Hepatocyte (in vitro differentiated cells): ENCODE data around the gene SDK1. TPM values are rescaled to one million over a fixed set of nuclear protein-coding genes. Genes with fewer than 3 reads are reported as not detected.

Experiments used
- DNase-seq: peaks from one replicate; pipeline ENCODE4 v3.0.0-alpha.2; 2016; ENCODE audit warnings: low spot score
- H2AFZ ChIP-seq: fragments of 200-600 bp; sonication (generic); 2 replicates; pipeline ENCODE4 v1.6.0; 2016; ENCODE audit warnings: antibody characterized with exemption, mild to moderate bottlenecking
- H3K27ac ChIP-seq: fragments of 200-600 bp; sonication (generic); 2 replicates; pipeline ENCODE4 v1.5.1; 2016; ENCODE audit warnings: mild to moderate bottlenecking
- H3K27me3 ChIP-seq: fragments of 200-600 bp; sonication (generic); 2 replicates; pipeline ENCODE4 v1.6.1; 2016
- H3K36me3 ChIP-seq: fragments of 200-600 bp; sonication (generic); replicated peaks from 2 replicates; pipeline ENCODE4 v1.5.1; 2016; ENCODE audit warnings: low read depth; ENCODE audit not compliant: insufficient read depth
- H3K4me1 ChIP-seq: fragments of 200-600 bp; sonication (generic); 2 replicates; pipeline ENCODE4 v1.5.1; 2016; ENCODE audit warnings: mild to moderate bottlenecking, moderate library complexity; ENCODE audit not compliant: insufficient read depth
- H3K4me2 ChIP-seq: fragments of 200-600 bp; sonication (generic); 2 replicates; pipeline ENCODE4 v1.6.0; 2016
- H3K4me3 ChIP-seq: fragments of 200-600 bp; sonication (generic); 2 replicates; pipeline ENCODE4 v1.5.1; 2016; ENCODE audit warnings: mild to moderate bottlenecking
- H3K79me2 ChIP-seq: fragments of 200-600 bp; sonication (generic); 2 replicates; pipeline ENCODE4 v1.6.0; 2017; ENCODE audit warnings: mild to moderate bottlenecking
- H3K9me2 ChIP-seq: fragments of 200-600 bp; sonication (generic); replicated peaks from 2 replicates; pipeline ENCODE4 v1.6.0; 2017; ENCODE audit warnings: mild to moderate bottlenecking; ENCODE audit not compliant: insufficient read depth
- H3K9me3 ChIP-seq: fragments of 200-600 bp; sonication (generic); 2 replicates; pipeline ENCODE4 v1.5.1; 2016; ENCODE audit warnings: low read depth, mild to moderate bottlenecking
- H4K20me1 ChIP-seq: fragments of 200-600 bp; sonication (generic); 2 replicates; pipeline ENCODE4 v1.6.0; 2016; ENCODE audit warnings: mild to moderate bottlenecking; ENCODE audit not compliant: insufficient read depth, poor library complexity, severe bottlenecking
- EZH2 ChIP-seq: fragments of 200-600 bp; sonication (generic); IDR thresholded peaks from 2 replicates; pipeline ENCODE4 v1.6.1; 2016; ENCODE audit warnings: antibody characterized with exemption, mild to moderate bottlenecking, borderline replicate concordance
- EZH2phosphoT487 ChIP-seq: fragments of 200-600 bp; sonication (generic); IDR thresholded peaks from one replicate; pipeline ENCODE4 v1.6.1; 2018; ENCODE audit warnings: antibody characterized with exemption, mild to moderate bottlenecking, low read depth, moderate library complexity; ENCODE audit not compliant: unreplicated experiment, severe bottlenecking
- WGBS: methylation state at CpG from one replicate; pipeline ENCODE4 v1.1.6; 2016; ENCODE audit warnings: low lambda C conversion rate; ENCODE audit errors: missing lambda C conversion rate; 5-methylcytosine and 5-hydroxymethylcytosine counted together
- polyA plus RNA-seq: library from polyadenylated mRNA; unstranded; fragments of >200 nt; fragmentation: Nextera tagmentation; extraction: Ambion mirVana; gene quantifications from 2 replicates; pipeline ENCODE4 v1.2.1, GENCODE V29; 2016
- total RNA-seq: library from RNA; depleted of rRNA; stranded (reverse); fragments of >200 nt; gene quantifications from 2 replicates; pipeline ENCODE4 v1.2.3, GENCODE V29; 2014
- TF ChIP-seq, protein P1 (sequence below): fragments of 200-600 bp; sonication (generic); IDR thresholded peaks from 2 replicates; pipeline ENCODE4 v1.5.1; 2016; ENCODE audit warnings: antibody characterized with exemption, mild to moderate bottlenecking; ENCODE audit not compliant: poor library complexity

SDK1 gene
- total and polyA plus RNA-seq, 2 experiments from 2014 or later = 4.3 to 10.0 TPM

DNA sequence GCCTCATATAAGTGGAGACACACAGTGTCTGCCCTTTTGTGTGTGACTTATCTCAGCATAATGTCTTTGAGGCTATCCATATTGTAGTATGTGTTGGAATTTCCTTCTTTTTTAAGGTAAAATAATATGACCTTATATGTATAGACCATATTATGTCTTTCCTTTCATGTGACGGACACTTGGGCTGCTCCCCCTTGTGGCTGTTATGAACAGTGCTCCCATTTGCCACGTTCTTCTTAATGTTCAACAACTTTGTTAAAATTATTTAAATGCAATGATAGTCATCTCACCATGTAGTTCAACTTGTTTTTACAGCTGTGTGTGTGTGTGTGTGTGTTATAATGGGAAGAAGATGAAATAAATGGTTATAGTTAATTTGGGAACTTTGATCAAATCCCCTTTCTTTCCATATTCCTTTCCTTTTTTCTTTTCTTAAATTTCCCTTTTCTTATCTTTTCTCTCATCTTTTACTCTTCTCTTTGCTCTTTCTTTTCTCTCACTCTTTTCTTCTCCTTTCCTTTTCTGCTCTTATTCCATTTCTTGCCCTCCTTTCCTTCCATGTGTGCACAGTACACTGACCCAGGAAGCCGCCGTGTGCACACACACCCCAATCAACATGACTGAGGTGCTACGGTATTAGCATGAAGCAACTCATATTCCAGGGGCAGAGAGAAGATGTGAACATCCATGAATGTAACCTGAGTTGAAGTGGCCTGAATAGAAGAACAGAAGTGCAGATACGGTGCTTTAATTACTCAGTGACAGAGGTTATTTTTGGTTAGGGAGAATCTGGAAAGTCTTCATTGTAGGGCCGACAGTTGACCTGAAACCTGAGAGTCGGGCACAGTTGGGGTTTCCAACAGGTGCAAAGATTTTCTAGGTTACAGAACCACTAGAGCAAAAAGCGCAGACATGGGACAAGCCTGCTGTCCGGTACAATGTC, 596.6 kb downstream of the SDK1 start:
- TF ChIP-seq, protein P1, sequence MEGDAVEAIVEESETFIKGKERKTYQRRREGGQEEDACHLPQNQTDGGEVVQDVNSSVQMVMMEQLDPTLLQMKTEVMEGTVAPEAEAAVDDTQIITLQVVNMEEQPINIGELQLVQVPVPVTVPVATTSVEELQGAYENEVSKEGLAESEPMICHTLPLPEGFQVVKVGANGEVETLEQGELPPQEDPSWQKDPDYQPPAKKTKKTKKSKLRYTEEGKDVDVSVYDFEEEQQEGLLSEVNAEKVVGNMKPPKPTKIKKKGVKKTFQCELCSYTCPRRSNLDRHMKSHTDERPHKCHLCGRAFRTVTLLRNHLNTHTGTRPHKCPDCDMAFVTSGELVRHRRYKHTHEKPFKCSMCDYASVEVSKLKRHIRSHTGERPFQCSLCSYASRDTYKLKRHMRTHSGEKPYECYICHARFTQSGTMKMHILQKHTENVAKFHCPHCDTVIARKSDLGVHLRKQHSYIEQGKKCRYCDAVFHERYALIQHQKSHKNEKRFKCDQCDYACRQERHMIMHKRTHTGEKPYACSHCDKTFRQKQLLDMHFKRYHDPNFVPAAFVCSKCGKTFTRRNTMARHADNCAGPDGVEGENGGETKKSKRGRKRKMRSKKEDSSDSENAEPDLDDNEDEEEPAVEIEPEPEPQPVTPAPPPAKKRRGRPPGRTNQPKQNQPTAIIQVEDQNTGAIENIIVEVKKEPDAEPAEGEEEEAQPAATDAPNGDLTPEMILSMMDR = peak; percentile 80
- no peak for TF ChIP-seq EZH2
- H3K9me3 ChIP-seq = no peaks in the 10 kb centered on the region
- no peaks in the 10 kb centered on the region for H3K79me2 ChIP-seq
- no peaks in the 10 kb centered on the region for H3K36me3 ChIP-seq
- peak; percentile 69 for DNase-seq
- H3K4me3 ChIP-seq = no peak overlapping the region
- 78% methylated on average over 10 of the region's 10 CpGs for WGBS
- H2AFZ ChIP-seq = no peak overlapping the region
- H3K27me3 ChIP-seq = no peaks in the 10 kb centered on the region
- no peaks in the 10 kb centered on the region for H3K9me2 ChIP-seq
- no peaks in the 10 kb centered on the region for H3K4me1 ChIP-seq
- no peak overlapping the region for H3K4me2 ChIP-seq
- H4K20me1 ChIP-seq = no peaks in the 10 kb centered on the region
- no peak overlapping the region for H3K27ac ChIP-seq

GRCh38 chr7:3899559-3899991, 598.5 kb downstream of the SDK1 start:
- Histone ChIP-seq H3K9me3 (no peaks in the 10 kb centered on the region), H3K4me2 (no peak overlapping the region), H3K27me3 (no peaks in the 10 kb centered on the region), H3K4me3 (no peak overlapping the region), H3K27ac (no peak overlapping the region), H3K4me1 (no peaks in the 10 kb centered on the region), H2AFZ (no peak overlapping the region), H3K9me2 (no peaks in the 10 kb centered on the region), H3K79me2 (no peaks in the 10 kb centered on the region), H4K20me1 (no peaks in the 10 kb centered on the region), H3K36me3 (no peaks in the 10 kb centered on the region)
- WGBS = 85% methylated on average over 9 of the region's 9 CpGs
- no peak for DNase-seq
- TF ChIP-seq EZH2 (no peak), EZH2phosphoT487 (no peak)
- TF ChIP-seq, protein P1 = no peak

DNA sequence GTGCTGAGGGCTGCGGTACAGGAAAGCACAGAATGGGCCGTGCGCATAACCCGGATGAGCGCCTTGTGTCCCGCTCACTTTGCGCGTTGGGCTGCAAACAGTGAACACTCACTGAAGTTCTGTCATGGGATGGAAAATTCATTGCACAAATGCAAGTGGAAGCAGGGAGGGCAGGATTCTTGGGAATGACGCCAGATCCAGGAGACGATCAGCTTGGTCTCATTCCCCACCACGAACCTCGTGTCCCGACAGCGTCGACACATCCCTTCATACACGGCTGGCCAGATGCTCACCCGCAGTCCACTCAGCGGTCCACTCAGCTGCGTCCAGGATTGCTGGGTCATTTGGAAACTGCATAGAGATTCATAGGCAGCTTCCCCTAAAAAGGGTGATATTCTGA, 607.1 kb downstream of the SDK1 start:
- TF ChIP-seq EZH2 = no peak
- TF ChIP-seq, protein P1 = no peak
- TF ChIP-seq EZH2phosphoT487 = no peak
- no peak for DNase-seq

More for the DNA sequence above, 607.1 kb downstream of the SDK1 start:
- Histone ChIP-seq H2AFZ (no peak overlapping the region), H3K27ac (no peak overlapping the region), H3K27me3 (no peaks in the 10 kb centered on the region), H4K20me1 (no peaks in the 10 kb centered on the region), H3K9me3 (no peaks in the 10 kb centered on the region), H3K79me2 (no peaks in the 10 kb centered on the region), H3K4me2 (no peak overlapping the region), H3K36me3 (no peaks in the 10 kb centered on the region), H3K9me2 (no peaks in the 10 kb centered on the region), H3K4me3 (no peak overlapping the region), H3K4me1 (no peaks in the 10 kb centered on the region)
- WGBS = 90% methylated on average over 19 of the region's 19 CpGs
